Activated CD4-positive, alpha-beta memory T cell treated with anti-CD3 and anti-CD28 coated beads, Interleukin-2, amount 10 ng/mL, durations not matched to agents 7 days and 5 days (primary cell): ENCODE measurements around the gene NOCT. TPM values are rescaled to one million over a fixed set of nuclear protein-coding genes. Genes with fewer than 3 reads are reported as not detected.
"Not testable (repeated sequence)": the region's sequence is repeated elsewhere in the genome, so short reads cannot be mapped to it uniquely, and the experiment has no call there.

Experiments used
- CTCF ChIA-PET: fragments of 350-600 bp; sonication (Branson Sonifier 250); formaldehyde crosslinking; loops from one replicate; lab custom pipeline; 2021; ENCODE audit warnings: antibody characterized with exemption, inconsistent platforms; lab: Charles Lee
- POLR2A ChIA-PET: fragments of 350-600 bp; sonication (Branson Sonifier 250); formaldehyde crosslinking; loops from one replicate; lab custom pipeline; 2021; ENCODE audit warnings: antibody characterized with exemption; lab: Charles Lee
- DNase-seq: peaks from one replicate; pipeline ENCODE4 v3.0.0-alpha.2; 2020
- H3K27ac Mint-ChIP-seq: one replicate; pipeline ENCODE4 v1.8.0; 2021; ENCODE audit warnings: mild to moderate bottlenecking, mixed read lengths
- H3K27me3 Mint-ChIP-seq: one replicate; pipeline ENCODE4 v1.8.0; 2021; ENCODE audit warnings: mixed read lengths
- H3K36me3 Mint-ChIP-seq: one replicate; pipeline ENCODE4 v1.8.0; 2021; ENCODE audit warnings: low read depth, mixed read lengths
- H3K4me1 Mint-ChIP-seq: one replicate; pipeline ENCODE4 v1.8.0; 2021; ENCODE audit warnings: mixed read lengths
- H3K4me3 Mint-ChIP-seq: one replicate; pipeline ENCODE4 v1.8.0; 2021; ENCODE audit warnings: mild to moderate bottlenecking, mixed read lengths
- H3K9me3 Mint-ChIP-seq: one replicate; pipeline ENCODE4 v1.8.0; 2021; ENCODE audit warnings: mixed read lengths
- total RNA-seq, 2 experiments: library from RNA; stranded (reverse); gene quantifications; one replicate each; pipeline ENCODE4 v1.2.3, GENCODE V29; 2021

Gene NOCT
- total RNA-seq, 2 experiments from 2014 or later = 4.5 to 5.4 TPM

- ChIA-PET POLR2A (interaction anchor here (0.6 kb wide), 1 partner anchor 17 kb away, joined by 8 read pairs; no protein-coding TSS in a partner anchor), CTCF (no interaction called here)
- Mint-ChIP-seq H3K9me3 (no peaks in the 10 kb centered on the region), H3K4me3 (no peak overlapping the region), H3K27me3 (peaks cover 4% of the 10 kb centered on the region), H3K27ac (no peak overlapping the region), H3K4me1 (no peaks in the 10 kb centered on the region), H3K36me3 (no peaks in the 10 kb centered on the region)
- DNase-seq = no peak
Measured at GRCh38 chr4:138984647-138985046, 30.9 kb upstream of the NOCT start.

GRCh38 chr4:138992676-138993075 is 22.9 kb upstream of the NOCT start:
- H3K27me3 Mint-ChIP-seq = peaks cover 8% of the 10 kb centered on the region
- H3K36me3 Mint-ChIP-seq = no peaks in the 10 kb centered on the region
- no peak for DNase-seq
- no peak overlapping the region for H3K4me3 Mint-ChIP-seq
- CTCF ChIA-PET = interaction anchor here (1.3 kb wide), 1 partner anchor 38 kb away, joined by 3 read pairs; no protein-coding TSS in a partner anchor
- no peak overlapping the region for H3K27ac Mint-ChIP-seq
- POLR2A ChIA-PET = no interaction called here
- H3K4me1 Mint-ChIP-seq = no peaks in the 10 kb centered on the region
- no peaks in the 10 kb centered on the region for H3K9me3 Mint-ChIP-seq

GRCh38 chr4:138996090-138996489 is 19.5 kb upstream of the NOCT start:
- ChIA-PET CTCF (no interaction called here), POLR2A (no interaction called here)
- H3K4me3 Mint-ChIP-seq = no peak overlapping the region

DNA sequence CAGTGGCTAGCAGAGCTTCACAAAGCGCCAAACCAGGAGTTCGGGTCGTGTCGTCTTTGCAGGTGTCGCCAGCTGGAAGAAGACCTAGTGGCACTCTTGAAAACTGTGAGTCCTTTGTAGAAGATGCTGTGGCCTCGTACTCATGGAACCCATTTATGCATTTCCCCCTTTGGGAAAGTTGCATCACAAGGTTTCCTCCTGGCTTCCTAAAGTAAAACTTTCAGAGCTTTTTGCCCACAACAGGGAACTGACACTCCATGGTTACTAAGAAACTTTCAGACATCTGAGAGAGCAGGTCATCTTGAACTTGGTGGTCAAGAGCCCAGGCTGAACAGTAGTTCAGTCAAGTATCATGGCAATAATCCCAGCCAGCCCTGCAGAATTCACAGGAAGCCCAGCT is 15.9 kb upstream of the NOCT start:
- no peaks in the 10 kb centered on the region for H3K4me1 Mint-ChIP-seq
- no peaks in the 10 kb centered on the region for H3K9me3 Mint-ChIP-seq
- no peak overlapping the region for H3K27ac Mint-ChIP-seq
- no peak overlapping the region for H3K4me3 Mint-ChIP-seq
- CTCF ChIA-PET = interaction anchor here (1.9 kb wide), 1 partner anchor 31 kb away, joined by 4 read pairs; no protein-coding TSS in a partner anchor
- no peaks in the 10 kb centered on the region for H3K36me3 Mint-ChIP-seq
- DNase-seq = no peak
- POLR2A ChIA-PET = no interaction called here
- H3K27me3 Mint-ChIP-seq = peaks cover 4% of the 10 kb centered on the region

More at GRCh38 chr4:138996090-138996489, 19.5 kb upstream of the NOCT start:
- no peak for DNase-seq
- H3K9me3 Mint-ChIP-seq = no peaks in the 10 kb centered on the region
- no peaks in the 10 kb centered on the region for H3K36me3 Mint-ChIP-seq
- H3K27me3 Mint-ChIP-seq = peaks cover 4% of the 10 kb centered on the region
- no peak overlapping the region for H3K27ac Mint-ChIP-seq
- H3K4me1 Mint-ChIP-seq = no peaks in the 10 kb centered on the region

DNA sequence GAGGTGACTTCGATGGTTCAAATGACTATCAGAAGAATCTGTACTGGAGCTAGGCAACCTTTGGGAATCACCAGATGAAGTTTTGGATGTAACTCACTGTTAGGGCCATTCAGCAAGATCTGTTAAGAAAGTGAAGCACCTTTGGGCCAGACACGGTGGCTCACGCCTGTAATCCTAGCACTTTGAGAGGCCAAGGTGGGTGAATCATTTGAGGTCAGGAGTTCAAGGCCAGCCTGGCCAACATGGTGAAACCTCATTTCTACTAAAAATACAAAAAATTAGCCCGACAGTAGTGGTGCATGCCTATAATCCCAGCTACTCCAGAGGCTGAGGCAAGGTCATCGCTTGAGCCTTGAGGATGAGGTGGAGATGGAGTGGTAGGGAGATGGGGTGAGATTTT is 15.4 kb upstream of the NOCT start:
- POLR2A ChIA-PET, DNase-seq, H3K27ac Mint-ChIP-seq, H3K27me3 Mint-ChIP-seq, H3K4me3 Mint-ChIP-seq, H3K36me3 Mint-ChIP-seq, H3K4me1 Mint-ChIP-seq, H3K9me3 Mint-ChIP-seq: not testable (repeated sequence)
- CTCF ChIA-PET = interaction anchor here (1.9 kb wide), 1 partner anchor 30 kb away, joined by 4 read pairs; no protein-coding TSS in a partner anchor

GRCh38 chr4:139001430-139001829 is 14.2 kb upstream of the NOCT start:
- POLR2A ChIA-PET = interaction anchor here (0.6 kb wide), 1 partner anchor 16 kb away, joined by 8 read pairs; no protein-coding TSS in a partner anchor
- not testable (repeated sequence) for H3K4me3 Mint-ChIP-seq

GRCh38 chr4:139003668-139004067 is 11.9 kb upstream of the NOCT start:
- H3K27me3 Mint-ChIP-seq, H3K27ac Mint-ChIP-seq, POLR2A ChIA-PET, H3K4me1 Mint-ChIP-seq, H3K4me3 Mint-ChIP-seq, H3K36me3 Mint-ChIP-seq, H3K9me3 Mint-ChIP-seq, DNase-seq: not testable (repeated sequence)
- CTCF ChIA-PET = interaction anchor here (0.6 kb wide), 1 partner anchor 827 kb away, joined by 3 read pairs; no protein-coding TSS in a partner anchor

More at GRCh38 chr4:139001430-139001829, 14.2 kb upstream of the NOCT start:
- CTCF ChIA-PET, H3K27ac Mint-ChIP-seq, H3K9me3 Mint-ChIP-seq, H3K4me1 Mint-ChIP-seq, H3K36me3 Mint-ChIP-seq, DNase-seq, H3K27me3 Mint-ChIP-seq: not testable (repeated sequence)

DNA sequence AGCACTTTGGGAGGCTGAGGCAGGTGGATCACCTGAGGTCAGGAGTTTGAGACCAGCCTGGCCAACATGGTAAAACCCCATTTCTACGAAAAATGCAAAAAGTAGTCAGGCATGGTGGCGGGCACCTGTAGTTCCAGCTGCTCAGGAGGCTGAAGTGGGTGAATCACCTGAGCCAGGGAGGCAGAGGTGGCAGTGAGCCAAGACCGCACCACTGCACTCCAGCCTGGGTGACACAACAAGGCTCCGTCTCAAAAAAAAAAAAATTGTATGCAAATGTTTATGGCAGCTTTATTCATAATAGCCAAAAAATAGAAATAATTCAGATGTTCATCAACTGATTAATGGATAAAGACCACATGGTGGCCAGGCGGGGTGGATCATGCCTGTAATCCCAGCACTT is 9.8 kb upstream of the NOCT start:
- H3K36me3 Mint-ChIP-seq = no peaks in the 10 kb centered on the region
- no peaks in the 10 kb centered on the region for H3K27me3 Mint-ChIP-seq
- no peak overlapping the region for H3K27ac Mint-ChIP-seq
- no peaks in the 10 kb centered on the region for H3K4me1 Mint-ChIP-seq
- DNase-seq = no peak
- H3K4me3 Mint-ChIP-seq = no peak overlapping the region
- ChIA-PET POLR2A (no interaction called here), CTCF (no interaction called here)
- H3K9me3 Mint-ChIP-seq = peaks cover 2% of the 10 kb centered on the region

DNA sequence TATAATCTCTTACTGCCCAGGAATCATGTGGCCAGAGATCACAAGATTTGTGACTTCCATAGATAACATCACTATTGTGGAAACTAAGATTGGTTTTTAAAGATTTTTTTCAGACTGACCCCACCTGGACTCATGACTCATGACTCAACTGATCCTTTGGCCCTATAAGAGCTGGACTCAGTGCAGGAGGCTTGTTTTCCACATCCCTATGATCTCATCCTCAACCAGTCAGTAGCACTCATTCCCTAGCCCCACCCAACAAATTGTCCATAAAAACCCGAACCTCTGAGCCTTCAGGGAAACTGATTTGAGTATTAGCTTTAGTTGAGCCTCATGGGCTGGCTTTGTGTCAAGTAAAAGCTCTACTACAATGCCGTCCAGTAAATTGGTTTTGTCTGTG is 7.9 kb upstream of the NOCT start:
- Mint-ChIP-seq H3K4me1 (no peaks in the 10 kb centered on the region), H3K27ac (no peak overlapping the region), H3K36me3 (no peaks in the 10 kb centered on the region), H3K4me3 (no peak overlapping the region), H3K27me3 (no peaks in the 10 kb centered on the region), H3K9me3 (peaks cover 2% of the 10 kb centered on the region)
- ChIA-PET CTCF (no interaction called here), POLR2A (interaction anchor here (0.7 kb wide), 1 partner anchor 604 kb away, joined by 3 read pairs; no protein-coding TSS in a partner anchor)
- no peak for DNase-seq

DNA sequence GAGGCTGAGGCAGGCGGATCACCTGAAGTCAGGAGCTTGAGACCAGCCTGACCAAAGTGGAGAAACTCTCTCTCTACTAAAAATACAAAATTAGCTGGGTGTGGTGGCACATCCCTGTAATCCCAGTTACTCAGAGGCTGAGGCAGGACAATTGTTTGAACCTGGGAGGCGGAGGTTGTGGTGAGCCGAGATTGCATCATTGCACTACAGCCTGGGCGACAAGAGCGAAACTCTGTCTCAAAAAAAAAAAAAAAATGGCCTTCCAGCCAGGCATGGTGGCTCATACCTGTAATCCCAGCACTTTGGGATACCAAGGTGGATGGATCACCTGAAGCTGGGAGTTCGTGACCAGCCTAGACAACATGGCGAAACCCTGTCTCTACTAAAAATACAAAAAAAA is 7.3 kb upstream of the NOCT start:
- H3K36me3 Mint-ChIP-seq, H3K4me1 Mint-ChIP-seq, DNase-seq, H3K27ac Mint-ChIP-seq, H3K27me3 Mint-ChIP-seq, H3K4me3 Mint-ChIP-seq, H3K9me3 Mint-ChIP-seq, CTCF ChIA-PET: not testable (repeated sequence)
- POLR2A ChIA-PET = interaction anchor here (0.6 to 0.7 kb wide), 2 partner anchors 603 to 1070 kb away, joined by 3 read pairs; no protein-coding TSS in a partner anchor

- ChIA-PET CTCF (no interaction called here), POLR2A (no interaction called here)
- no peak for DNase-seq
- H3K27ac Mint-ChIP-seq = no peak overlapping the region
- no peak overlapping the region for H3K4me3 Mint-ChIP-seq
- peaks cover 9% of the 10 kb centered on the region for H3K4me1 Mint-ChIP-seq
- no peaks in the 10 kb centered on the region for H3K27me3 Mint-ChIP-seq
- peaks cover 2% of the 10 kb centered on the region for H3K9me3 Mint-ChIP-seq
- H3K36me3 Mint-ChIP-seq = no peaks in the 10 kb centered on the region
Measured at GRCh38 chr4:139009702-139010101, 5.9 kb upstream of the NOCT start.

- CTCF ChIA-PET = no interaction called here
- Mint-ChIP-seq H3K4me1 (peaks cover 17% of the 10 kb centered on the region), H3K9me3 (peaks cover 2% of the 10 kb centered on the region), H3K27ac (no peak overlapping the region), H3K36me3 (no peaks in the 10 kb centered on the region), H3K27me3 (no peaks in the 10 kb centered on the region), H3K4me3 (no peak overlapping the region)
- POLR2A ChIA-PET = no interaction called here
- DNase-seq = no peak
Measured at GRCh38 chr4:139011225-139011950, 4.2 kb upstream of the NOCT start.

- H3K27me3 Mint-ChIP-seq = no peaks in the 10 kb centered on the region
- peaks cover 31% of the 10 kb centered on the region for H3K4me1 Mint-ChIP-seq
- ChIA-PET CTCF (interaction anchor here (0.6 to 3.4 kb wide), 10 partner anchors 8 to 591 kb away, joined by 3 to 37 read pairs (median 6); partner anchors contain the start of gene ELF2), POLR2A (interaction anchor here (0.6 to 4.5 kb wide), 15 partner anchors 10 to 1359 kb away, joined by 3 to 20 read pairs (median 4); partner anchors contain the start of genes ELF2, NAA15, NDUFC1 and SETD7)
- no peaks in the 10 kb centered on the region for H3K9me3 Mint-ChIP-seq
- peak overlapping the region; percentile 73 for H3K4me3 Mint-ChIP-seq
- DNase-seq = no peak
- H3K27ac Mint-ChIP-seq = peak overlapping the region; percentile 87
- H3K36me3 Mint-ChIP-seq = peaks cover 6% of the 10 kb centered on the region
Measured at GRCh38 chr4:139014371-139015268, 961 bp upstream of the NOCT start.
